Measurements from ENCODE around the gene TNFAIP8L3. TPM values are rescaled to one million over a fixed set of nuclear protein-coding genes. Genes with fewer than 3 reads are reported as not detected.

TNFAIP8L3 gene
- total and polyA plus RNA-seq, 9 of the 15 experiments (the other 6 are each of a cell fraction or from before 2014, with no cell fraction given) = 0.13 TPM; not detected in 8

DNA sequence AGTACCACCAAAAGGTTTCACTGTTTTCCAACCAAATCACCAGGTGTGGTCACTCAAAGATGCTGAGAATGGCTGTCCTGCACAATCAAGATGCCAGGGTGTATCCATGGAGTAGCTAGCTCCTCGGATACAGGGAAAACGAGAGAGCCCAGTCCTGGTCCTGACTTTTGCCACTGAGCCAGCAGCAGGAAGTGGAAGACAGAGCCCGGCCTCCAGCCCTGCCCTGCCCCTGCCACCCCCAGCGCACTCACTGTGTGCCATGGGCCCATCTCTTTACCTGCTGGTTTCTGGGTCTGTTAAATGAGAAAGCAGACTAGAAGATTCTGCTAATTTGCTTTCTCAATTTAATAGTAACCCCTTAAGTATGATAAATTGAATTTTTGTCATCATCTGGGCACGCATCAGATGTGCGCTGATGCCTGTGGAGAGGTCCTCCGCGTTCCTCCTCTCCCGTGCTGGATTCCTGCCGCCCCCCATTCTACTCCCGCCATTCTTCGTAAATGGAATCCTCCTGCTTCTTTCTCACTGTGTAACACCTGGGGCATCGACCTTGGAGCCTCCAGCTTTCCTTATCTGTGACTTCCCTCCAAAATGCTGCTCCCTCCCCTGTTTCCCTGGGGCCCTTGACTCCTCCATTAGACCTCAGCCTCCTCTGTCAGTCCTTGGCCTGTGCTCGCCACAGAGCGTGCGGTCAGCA, 18.0 kb downstream of the TNFAIP8L3 start (continued):
- TF ChIP-seq, protein P1, sequence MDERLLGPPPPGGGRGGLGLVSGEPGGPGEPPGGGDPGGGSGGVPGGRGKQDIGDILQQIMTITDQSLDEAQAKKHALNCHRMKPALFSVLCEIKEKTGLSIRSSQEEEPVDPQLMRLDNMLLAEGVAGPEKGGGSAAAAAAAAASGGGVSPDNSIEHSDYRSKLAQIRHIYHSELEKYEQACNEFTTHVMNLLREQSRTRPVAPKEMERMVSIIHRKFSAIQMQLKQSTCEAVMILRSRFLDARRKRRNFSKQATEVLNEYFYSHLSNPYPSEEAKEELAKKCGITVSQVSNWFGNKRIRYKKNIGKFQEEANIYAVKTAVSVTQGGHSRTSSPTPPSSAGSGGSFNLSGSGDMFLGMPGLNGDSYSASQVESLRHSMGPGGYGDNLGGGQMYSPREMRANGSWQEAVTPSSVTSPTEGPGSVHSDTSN (CRISPR knock-in tag; IDR thresholded peaks at IDR 0.05; ENCODE audit: low read depth) = no peak
- TF ChIP-seq, protein P1 (tag; conservative IDR thresholded peaks at IDR 0.05; ENCODE audit: low read depth) = no peak
- TF ChIP-seq CSDE1 (IDR thresholded peaks at IDR 0.05) (no peak), CBFB (CRISPR knock-in tag; IDR thresholded peaks at IDR 0.05) (no peak), CHD4 (IDR thresholded peaks at IDR 0.05; ENCODE audit: insufficient read depth, insufficient replicate concordance, low read depth, low read length, poor library complexity, severe bottlenecking) (no peak)
- TF ChIP-seq, protein P2, sequence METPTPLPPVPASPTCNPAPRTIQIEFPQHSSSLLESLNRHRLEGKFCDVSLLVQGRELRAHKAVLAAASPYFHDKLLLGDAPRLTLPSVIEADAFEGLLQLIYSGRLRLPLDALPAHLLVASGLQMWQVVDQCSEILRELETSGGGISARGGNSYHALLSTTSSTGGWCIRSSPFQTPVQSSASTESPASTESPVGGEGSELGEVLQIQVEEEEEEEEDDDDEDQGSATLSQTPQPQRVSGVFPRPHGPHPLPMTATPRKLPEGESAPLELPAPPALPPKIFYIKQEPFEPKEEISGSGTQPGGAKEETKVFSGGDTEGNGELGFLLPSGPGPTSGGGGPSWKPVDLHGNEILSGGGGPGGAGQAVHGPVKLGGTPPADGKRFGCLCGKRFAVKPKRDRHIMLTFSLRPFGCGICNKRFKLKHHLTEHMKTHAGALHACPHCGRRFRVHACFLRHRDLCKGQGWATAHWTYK (CRISPR knock-in tag; IDR thresholded peaks at IDR 0.05) = no peak
- TF ChIP-seq, protein P3, sequence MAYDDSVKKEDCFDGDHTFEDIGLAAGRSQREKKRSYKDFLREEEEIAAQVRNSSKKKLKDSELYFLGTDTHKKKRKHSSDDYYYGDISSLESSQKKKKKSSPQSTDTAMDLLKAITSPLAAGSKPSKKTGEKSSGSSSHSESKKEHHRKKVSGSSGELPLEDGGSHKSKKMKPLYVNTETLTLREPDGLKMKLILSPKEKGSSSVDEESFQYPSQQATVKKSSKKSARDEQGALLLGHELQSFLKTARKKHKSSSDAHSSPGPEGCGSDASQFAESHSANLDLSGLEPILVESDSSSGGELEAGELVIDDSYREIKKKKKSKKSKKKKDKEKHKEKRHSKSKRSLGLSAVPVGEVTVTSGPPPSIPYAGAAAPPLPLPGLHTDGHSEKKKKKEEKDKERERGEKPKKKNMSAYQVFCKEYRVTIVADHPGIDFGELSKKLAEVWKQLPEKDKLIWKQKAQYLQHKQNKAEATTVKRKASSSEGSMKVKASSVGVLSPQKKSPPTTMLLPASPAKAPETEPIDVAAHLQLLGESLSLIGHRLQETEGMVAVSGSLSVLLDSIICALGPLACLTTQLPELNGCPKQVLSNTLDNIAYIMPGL (CRISPR knock-in tag; IDR thresholded peaks at IDR 0.05) = no peak

All from K562 (cell line).